Neural crest cell (in vitro differentiated cells): Measurements from ENCODE around the gene SPAG17. TPM values are rescaled to one million over a fixed set of nuclear protein-coding genes. Genes with fewer than 3 reads are reported as not detected.

Experiments
- DNase-seq: peaks from one replicate; pipeline ENCODE4 v3.0.0; 2021; ENCODE audit warnings: low read depth, mixed read lengths, low spot score
- H3K27ac Mint-ChIP-seq: one replicate; pipeline ENCODE4 v1.8.0; 2021; ENCODE audit warnings: mild to moderate bottlenecking, mixed read lengths; ENCODE audit not compliant: unreplicated experiment
- H3K27me3 Mint-ChIP-seq: 2 replicates; pipeline ENCODE4 v1.8.0; 2021; ENCODE audit warnings: low read depth, mild to moderate bottlenecking, mixed read lengths
- H3K36me3 Mint-ChIP-seq: 2 replicates; pipeline ENCODE4 v1.8.0; 2021; ENCODE audit warnings: low read depth, mild to moderate bottlenecking, mixed read lengths
- H3K4me1 Mint-ChIP-seq: 2 replicates; pipeline ENCODE4 v1.8.0; 2021; ENCODE audit warnings: mixed read lengths
- H3K4me3 Mint-ChIP-seq: one replicate; pipeline ENCODE4 v1.8.0; 2021; ENCODE audit warnings: mild to moderate bottlenecking, mixed read lengths
- H3K9me3 Mint-ChIP-seq: 2 replicates; pipeline ENCODE4 v1.8.0; 2021; ENCODE audit warnings: mixed read lengths
- total RNA-seq: library from RNA; stranded (reverse); gene quantifications from 2 replicates; pipeline ENCODE4 v1.2.1, GENCODE V29; 2021
- TF ChIP-seq, protein P1 (sequence below): fragments of 200-600 bp; sonication (generic); conservative IDR thresholded peaks from 2 replicates; pipeline ENCODE4 v1.5.0; 2021; ENCODE audit warnings: antibody characterized with exemption, mild to moderate bottlenecking

Gene SPAG17
- total RNA-seq, 1 donor from 2014 or later: 1.5 TPM

DNA sequence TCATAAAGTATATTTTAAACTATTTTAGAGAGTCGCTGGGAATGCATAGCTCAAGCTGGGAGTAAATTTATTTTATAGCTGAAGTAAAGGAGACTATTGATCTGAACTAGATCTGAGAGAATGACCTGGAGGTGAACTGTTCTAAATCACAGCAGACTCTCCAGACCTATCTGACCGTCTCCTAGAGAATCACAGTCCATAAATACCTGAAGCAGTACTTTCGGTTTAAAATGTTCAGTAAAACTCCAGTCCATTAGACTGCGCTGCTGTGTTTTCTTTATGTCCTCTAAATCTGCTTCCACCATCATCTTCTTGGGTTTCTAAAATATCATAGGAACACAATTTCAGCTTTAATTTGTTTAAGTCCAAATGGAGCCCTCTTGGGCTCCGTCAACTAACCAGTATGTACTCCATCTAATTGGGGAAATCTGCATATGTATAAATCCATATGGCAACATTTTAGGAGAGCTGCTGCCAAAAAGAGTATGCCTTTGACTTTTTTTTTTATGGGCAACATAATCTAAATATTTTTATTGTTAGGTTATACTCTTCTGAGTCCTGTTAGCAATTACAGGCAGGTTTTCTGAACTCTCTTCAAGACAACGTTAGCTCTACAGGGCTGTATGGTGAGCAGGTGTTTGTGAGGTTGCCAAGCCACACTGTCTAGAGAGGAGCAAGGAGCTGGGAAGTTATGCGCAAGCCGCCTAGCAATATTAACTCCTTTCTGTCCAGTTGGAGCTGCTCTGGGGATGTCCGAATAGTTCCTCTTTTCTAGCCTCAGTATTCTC lies 111.2 kb downstream of the SPAG17 start:
- Mint-ChIP-seq H3K36me3 (no peaks in the 10 kb centered on the region), H3K4me3 (no peak overlapping the region), H3K27ac (no peak overlapping the region), H3K9me3 (no peaks in the 10 kb centered on the region), H3K27me3 (no peaks in the 10 kb centered on the region), H3K4me1 (peaks cover 10% of the 10 kb centered on the region)
- TF ChIP-seq, protein P1, sequence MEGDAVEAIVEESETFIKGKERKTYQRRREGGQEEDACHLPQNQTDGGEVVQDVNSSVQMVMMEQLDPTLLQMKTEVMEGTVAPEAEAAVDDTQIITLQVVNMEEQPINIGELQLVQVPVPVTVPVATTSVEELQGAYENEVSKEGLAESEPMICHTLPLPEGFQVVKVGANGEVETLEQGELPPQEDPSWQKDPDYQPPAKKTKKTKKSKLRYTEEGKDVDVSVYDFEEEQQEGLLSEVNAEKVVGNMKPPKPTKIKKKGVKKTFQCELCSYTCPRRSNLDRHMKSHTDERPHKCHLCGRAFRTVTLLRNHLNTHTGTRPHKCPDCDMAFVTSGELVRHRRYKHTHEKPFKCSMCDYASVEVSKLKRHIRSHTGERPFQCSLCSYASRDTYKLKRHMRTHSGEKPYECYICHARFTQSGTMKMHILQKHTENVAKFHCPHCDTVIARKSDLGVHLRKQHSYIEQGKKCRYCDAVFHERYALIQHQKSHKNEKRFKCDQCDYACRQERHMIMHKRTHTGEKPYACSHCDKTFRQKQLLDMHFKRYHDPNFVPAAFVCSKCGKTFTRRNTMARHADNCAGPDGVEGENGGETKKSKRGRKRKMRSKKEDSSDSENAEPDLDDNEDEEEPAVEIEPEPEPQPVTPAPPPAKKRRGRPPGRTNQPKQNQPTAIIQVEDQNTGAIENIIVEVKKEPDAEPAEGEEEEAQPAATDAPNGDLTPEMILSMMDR: no peak
- no peak for DNase-seq

DNA sequence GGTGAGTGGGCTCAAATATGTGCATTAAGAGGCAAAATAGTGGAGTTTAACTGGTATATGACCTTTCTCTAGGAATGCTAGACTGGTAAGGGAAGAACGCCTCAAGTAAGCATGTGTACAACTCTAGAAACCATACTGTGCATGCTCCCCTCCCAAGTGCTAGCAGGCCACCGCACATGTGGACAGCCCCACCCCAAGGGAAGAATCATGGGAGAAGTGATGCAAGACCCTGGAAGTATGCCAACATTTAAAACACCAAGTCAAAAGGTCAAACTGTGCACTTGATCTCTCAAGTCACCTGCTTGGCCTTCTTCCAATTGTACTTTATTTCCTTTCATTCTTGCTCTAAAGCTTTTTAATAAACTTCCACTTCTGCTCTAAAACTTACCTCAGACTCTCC lies 135.0 kb downstream of the SPAG17 start:
- H3K9me3 Mint-ChIP-seq: no peaks in the 10 kb centered on the region
- no peaks in the 10 kb centered on the region for H3K27me3 Mint-ChIP-seq
- no peak overlapping the region for H3K4me3 Mint-ChIP-seq
- no peaks in the 10 kb centered on the region for H3K36me3 Mint-ChIP-seq
- H3K27ac Mint-ChIP-seq: no peak overlapping the region
- DNase-seq: no peak
- no peaks in the 10 kb centered on the region for H3K4me1 Mint-ChIP-seq
- TF ChIP-seq, protein P1: no peak

DNA sequence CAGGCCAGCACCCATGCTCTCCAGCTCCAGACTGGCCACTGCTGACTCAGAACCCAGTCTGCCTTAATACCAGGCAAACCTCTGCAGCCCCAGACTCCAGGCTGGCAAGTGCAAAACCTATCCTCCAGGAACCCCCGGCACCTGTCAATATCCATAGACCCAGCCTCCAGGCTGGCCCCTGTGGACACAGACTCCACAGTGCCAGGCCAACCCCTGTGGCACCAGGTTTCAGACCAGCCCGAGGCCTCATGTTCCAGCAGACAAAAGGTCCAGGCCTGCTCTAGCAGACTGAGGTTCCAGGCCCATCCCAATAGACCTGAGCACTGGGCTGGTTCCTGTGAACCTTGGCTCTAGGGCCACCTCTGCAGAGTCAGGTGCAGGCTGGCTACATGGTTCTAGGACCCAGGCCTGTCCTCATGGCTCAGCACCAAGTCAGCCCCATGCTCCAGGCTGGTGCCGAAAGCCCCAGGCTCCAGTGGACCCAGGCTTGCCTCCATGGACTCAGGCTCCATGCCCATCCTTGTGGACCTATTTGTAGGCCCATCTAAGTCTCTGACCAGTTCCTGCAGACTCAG lies 137.3 kb downstream of the SPAG17 start:
- H3K36me3 Mint-ChIP-seq: no peaks in the 10 kb centered on the region
- no peak for DNase-seq
- H3K9me3 Mint-ChIP-seq: no peaks in the 10 kb centered on the region
- TF ChIP-seq, protein P1: no peak
- no peak overlapping the region for H3K27ac Mint-ChIP-seq
- no peaks in the 10 kb centered on the region for H3K4me1 Mint-ChIP-seq
- H3K4me3 Mint-ChIP-seq: no peak overlapping the region
- H3K27me3 Mint-ChIP-seq: no peaks in the 10 kb centered on the region

DNA sequence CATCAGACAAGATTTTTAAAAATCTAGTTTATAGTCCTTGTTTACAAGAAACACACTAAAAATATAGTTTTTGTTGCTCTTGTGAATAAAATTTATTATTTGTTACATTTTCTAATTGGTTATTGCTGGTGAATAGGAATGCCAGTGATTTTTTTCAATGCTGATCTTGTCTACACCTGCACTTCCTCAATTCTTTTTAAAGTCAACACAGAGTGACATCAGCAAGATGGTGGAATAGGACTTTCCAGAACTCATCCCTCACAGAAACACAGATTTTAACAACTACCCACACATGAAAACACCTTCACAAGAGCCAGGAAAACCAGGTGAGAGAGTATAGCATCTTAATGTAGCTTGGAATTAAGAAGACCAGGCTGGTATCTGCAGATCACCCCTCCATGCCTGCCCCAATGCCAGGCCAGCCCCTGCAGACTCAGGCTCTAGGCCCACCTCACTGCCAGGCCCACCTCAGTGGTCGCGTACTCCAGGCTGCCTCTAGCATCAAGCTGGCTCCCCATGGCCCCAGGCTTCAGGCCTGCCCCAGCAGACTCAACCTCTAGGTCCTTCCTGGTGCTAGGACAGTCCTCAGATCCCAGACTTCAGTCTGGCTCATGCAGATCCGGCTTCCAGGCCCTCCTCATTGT lies 137.9 kb downstream of the SPAG17 start:
- DNase-seq: no peak
- Mint-ChIP-seq H3K9me3 (no peaks in the 10 kb centered on the region), H3K27ac (no peak overlapping the region), H3K36me3 (no peaks in the 10 kb centered on the region), H3K4me3 (no peak overlapping the region), H3K27me3 (no peaks in the 10 kb centered on the region), H3K4me1 (no peaks in the 10 kb centered on the region)
- TF ChIP-seq, protein P1: no peak

DNA sequence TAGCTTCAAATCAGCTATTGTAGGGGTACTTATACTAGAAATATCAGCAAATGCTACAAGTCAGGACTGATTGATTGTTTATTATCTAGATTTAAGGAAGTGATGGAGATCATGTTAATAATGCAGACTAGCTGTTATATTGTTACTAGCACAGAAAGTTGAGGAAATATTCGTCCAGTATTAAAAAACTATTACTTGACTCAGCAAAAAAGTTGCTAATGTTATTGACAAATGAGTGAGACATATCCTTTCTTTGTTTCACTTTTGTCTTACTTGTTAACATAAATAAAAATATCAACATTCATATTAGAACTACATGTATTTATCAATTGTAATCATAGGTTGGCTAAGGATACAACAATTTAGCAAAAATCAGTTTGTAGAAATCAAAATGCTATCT lies 141.4 kb downstream of the SPAG17 start:
- H3K27me3 Mint-ChIP-seq: no peaks in the 10 kb centered on the region
- H3K36me3 Mint-ChIP-seq: no peaks in the 10 kb centered on the region
- TF ChIP-seq, protein P1: no peak
- no peak for DNase-seq
- H3K9me3 Mint-ChIP-seq: no peaks in the 10 kb centered on the region
- no peaks in the 10 kb centered on the region for H3K4me1 Mint-ChIP-seq
- H3K4me3 Mint-ChIP-seq: no peak overlapping the region
- no peak overlapping the region for H3K27ac Mint-ChIP-seq
